Endothelial cell of umbilical vein (primary cell): ENCODE measurements around the gene CYP27A1. TPM values are rescaled to one million over a fixed set of nuclear protein-coding genes. Genes with fewer than 3 reads are reported as not detected.

ENCODE experiments used
- BruUV-seq: library from RNA; stranded (reverse); fragments of 400-500 nt; replicated peaks from 2 replicates; lab custom pipeline; 2021; lab: Mats Ljungman, UMichigan
- CTCF ChIA-PET: fragments of 300-600, 350-600 bp; sonication (Branson Sonifier 250); formaldehyde crosslinking; loops from one replicate; lab custom pipeline; 2021; ENCODE audit warnings: antibody characterized with exemption, inconsistent platforms; lab: Charles Lee
- POLR2A ChIA-PET: fragments of 300-600, 350-600 bp; sonication (Branson Sonifier 250); formaldehyde crosslinking; loops from one replicate; lab custom pipeline; 2021; ENCODE audit warnings: antibody characterized with exemption, inconsistent platforms; lab: Charles Lee
- DNase-seq: peaks from one replicate; pipeline ENCODE4 v3.0.0-alpha.2; 2011; ENCODE audit warnings: low read depth, low spot score
- FAIRE-seq: peaks from 2 replicates; lab custom pipeline; 2011; peaks lifted over from hg19 to GRCh38; lab: Jason Lieb, UNC
- H2AFZ ChIP-seq: 2 replicates; pipeline ENCODE4 v1.6.0; 2012; ENCODE audit warnings: low read depth, low read length, control low read depth, inconsistent platforms
- H3K27ac ChIP-seq: 2 replicates; pipeline ENCODE4 v1.5.1; 2011; ENCODE audit warnings: low read depth, mild to moderate bottlenecking, control low read depth, low read length, moderate library complexity; ENCODE audit not compliant: insufficient read depth
- H3K27me3 ChIP-seq, 2 experiments: 2 replicates each; pipeline versions ENCODE4 v1.6.0 to v1.6.1; 2011; ENCODE audit warnings: low read length in 2 of 2, mixed read lengths in 1 of 2; ENCODE audit not compliant: control insufficient read depth in 2 of 2, insufficient read depth in 2 of 2
- H3K36me3 ChIP-seq, 2 experiments: 2 replicates in 1 of 2; 3 replicates in 1 of 2; pipeline ENCODE4 v1.5.1; 2011; ENCODE audit warnings: low read length in 2 of 2, mild to moderate bottlenecking in 1 of 2, moderate library complexity in 1 of 2; ENCODE audit not compliant: control insufficient read depth in 2 of 2, insufficient read depth in 2 of 2; ENCODE audit errors: extremely low read depth in 1 of 2
- H3K4me1 ChIP-seq: 3 replicates; pipeline ENCODE4 v1.5.1; 2011; ENCODE audit warnings: mild to moderate bottlenecking, low read length; ENCODE audit not compliant: control insufficient read depth, insufficient read depth; ENCODE audit errors: extremely low read depth
- H3K4me2 ChIP-seq: 2 replicates; pipeline ENCODE4 v1.6.1; 2011; ENCODE audit warnings: low read length, control low read depth, mixed read lengths; ENCODE audit not compliant: insufficient read depth
- H3K4me3 ChIP-seq, 3 experiments: fragments of 200-600 bp in 1 of 3; sonication (generic), shearing (Covaris generic) in 1 of 3; replicated peaks in 1 of 3; 2 replicates each; pipeline ENCODE4 v1.5.1; 2011 to 2016; ENCODE audit warnings: control low read depth in 3 of 3, low read length in 3 of 3, mild to moderate bottlenecking in 2 of 3, inconsistent platforms in 1 of 3, low read depth in 1 of 3, moderate library complexity in 1 of 3; ENCODE audit not compliant: insufficient read depth in 1 of 3
- H3K79me2 ChIP-seq: 2 replicates; pipeline ENCODE4 v1.6.0; 2012; ENCODE audit warnings: low read length, inconsistent platforms; ENCODE audit not compliant: control insufficient read depth, insufficient read depth
- H3K9ac ChIP-seq: replicated peaks from 2 replicates; pipeline ENCODE3; 2011; ENCODE audit warnings: low read length, control low read depth; ENCODE audit not compliant: insufficient read depth; ENCODE audit errors: extremely low read depth
- H3K9me1 ChIP-seq: replicated peaks from 3 replicates; pipeline ENCODE4 v1.6.0; 2011; ENCODE audit warnings: mild to moderate bottlenecking, low read length; ENCODE audit not compliant: control insufficient read depth, insufficient read depth; ENCODE audit errors: extremely low read depth
- H3K9me3 ChIP-seq: replicated peaks from 2 replicates; pipeline ENCODE4 v1.5.1; 2012; ENCODE audit warnings: low read length, inconsistent platforms; ENCODE audit not compliant: control insufficient read depth, insufficient read depth
- H4K20me1 ChIP-seq: replicated peaks from 2 replicates; pipeline ENCODE3; 2011; ENCODE audit warnings: mild to moderate bottlenecking, low read length; ENCODE audit not compliant: control insufficient read depth, insufficient read depth; ENCODE audit errors: extremely low read depth
- CTCF ChIP-seq, 2 donors: IDR thresholded peaks; 1 replicate in 1 of 2; 2 replicates in 1 of 2; pipeline ENCODE4 v1.5.1; 2011; ENCODE audit warnings: low read length in 2 of 2, mild to moderate bottlenecking in 2 of 2, moderate library complexity in 2 of 2, control low read depth in 1 of 2, inconsistent platforms in 1 of 2, low read depth in 1 of 2; ENCODE audit not compliant: insufficient read depth in 1 of 2; ENCODE audit errors: extremely low read depth in 1 of 2
- EZH2 ChIP-seq: IDR thresholded peaks from 2 replicates; pipeline ENCODE4 v1.6.1; 2012; ENCODE audit warnings: borderline replicate concordance, low read depth, mild to moderate bottlenecking, moderate library complexity, low read length, inconsistent platforms; ENCODE audit not compliant: severe bottlenecking
- FOS ChIP-seq: IDR thresholded peaks from 2 replicates; pipeline ENCODE4 v1.6.1; 2011; ENCODE audit warnings: mild to moderate bottlenecking, low read length, moderate library complexity, borderline replicate concordance; ENCODE audit not compliant: insufficient read depth
- GATA2 ChIP-seq: IDR thresholded peaks from 2 replicates; pipeline ENCODE4 v1.7.0; 2011; ENCODE audit warnings: low read depth, mild to moderate bottlenecking, moderate library complexity, mixed read lengths, low read length; ENCODE audit not compliant: insufficient read length, insufficient read depth
- JUN ChIP-seq: IDR thresholded peaks from 2 replicates; pipeline ENCODE4 v1.6.1; 2011; ENCODE audit warnings: borderline replicate concordance, low read depth; ENCODE audit not compliant: insufficient read length, insufficient read depth
- MAX ChIP-seq: IDR thresholded peaks from 2 replicates; pipeline ENCODE4 v1.6.1; 2011; ENCODE audit not compliant: insufficient read depth, insufficient read length
- MYC ChIP-seq: IDR thresholded peaks from one replicate; pipeline ENCODE4 v1.6.1; 2011; ENCODE audit warnings: mild to moderate bottlenecking, low read depth, low read length
- POLR2A ChIP-seq: IDR thresholded peaks from 2 replicates; pipeline ENCODE4 v1.6.1; 2012; ENCODE audit warnings: low read depth, mild to moderate bottlenecking, control low read depth, low read length
- POLR2AphosphoS5 ChIP-seq: IDR thresholded peaks from 2 replicates; pipeline ENCODE4 v1.6.1; 2012; ENCODE audit warnings: low read depth, mild to moderate bottlenecking, control low read depth, low read length, moderate library complexity; ENCODE audit not compliant: insufficient read depth
- dilution Hi-C: fragments of 300-500 bp; cut with MboI; formaldehyde crosslinking; loops from one replicate; pipeline ENCODE4 v1.15.0; 2019; ENCODE audit warnings: low sequenced_read_pairs; ENCODE audit not compliant: extremely low pct_ligation_motif_present
- intact Hi-C: fragments of 100-400 bp; cut with micrococcal nuclease; formaldehyde crosslinking; loops from one replicate; pipeline ENCODE4 v1.10.0; 2022
- polyA plus RNA-seq, 4 experiments: library from polyadenylated mRNA; depleted of rRNA in 3 of 4; stranded (reverse) in 3 of 4; unstranded in 1 of 4; fragments of >200 nt; gene quantifications; 2 replicates each; pipeline versions ENCODE4 v1.2.1 to v1.2.3, GENCODE V29; 2011 to 2012; ENCODE audit warnings: missing spikeins in 1 of 4
- total RNA-seq: library from RNA; stranded (reverse); gene quantifications from 2 replicates; pipeline ENCODE4 v1.2.3, GENCODE V29; 2021

The CYP27A1 gene
- total and polyA plus RNA-seq, 2 donors (not counting 3 experiments of a cell fraction or from before 2014, with no cell fraction given): 15.1 to 34.9 TPM

GRCh38 chr2:218839430-218839829 lies 57.5 kb downstream of the CYP27A1 start:
- Histone ChIP-seq H3K9me1 (no peaks in the 10 kb centered on the region), H3K27ac (no peak overlapping the region), H3K4me3 (no peak overlapping the region), H3K4me1 (no peaks in the 10 kb centered on the region), H3K36me3 (no peaks in the 10 kb centered on the region), H3K9me3 (no peaks in the 10 kb centered on the region), H3K9ac (no peak overlapping the region), H3K79me2 (no peaks in the 10 kb centered on the region), H4K20me1 (no peaks in the 10 kb centered on the region), H3K27me3 (peaks cover 2 to 5% of the 10 kb centered on the region in 2 experiments), H2AFZ (no peak overlapping the region), H3K4me2 (no peak overlapping the region)
- TF ChIP-seq CTCF (IDR thresholded peaks at IDR 0.05; ENCODE audit: extremely low read depth in 1 of 2, insufficient read depth in 1 of 2, low read depth in 1 of 2, low read length in 2 of 2): no peak
- no peak for TF ChIP-seq EZH2
- no peak for TF ChIP-seq FOS
- no peak for TF ChIP-seq MYC
- peak; percentile 48 for FAIRE-seq
- no peak for DNase-seq
- no TSS peak for BruUV-seq
- ChIA-PET POLR2A (no interaction called here), CTCF (interaction anchor here (1.1 to 4.1 kb wide), 2 partner anchors 8 to 12 kb away, joined by 3 to 22 read pairs; no protein-coding TSS in a partner anchor)
- dilution Hi-C loops (no loop called here), intact Hi-C loops (no loop called here)

- intact Hi-C loops (no loop called here), dilution Hi-C loops (no loop called here)
- FAIRE-seq (no peak), DNase-seq (no peak)
- no peak overlapping the region for H3K27ac ChIP-seq
- H3K9ac ChIP-seq: no peak overlapping the region
- ChIA-PET CTCF (interaction anchor here (4.1 kb wide), 1 partner anchor 8 kb away, joined by 22 read pairs; no protein-coding TSS in a partner anchor), POLR2A (no interaction called here)
- H3K9me1 ChIP-seq: no peaks in the 10 kb centered on the region
- no peak for TF ChIP-seq POLR2A
- no peak for TF ChIP-seq POLR2AphosphoS5
- TF ChIP-seq JUN: no peak
- TF ChIP-seq GATA2: no peak
- TF ChIP-seq MAX: no peak
- no peak for TF ChIP-seq MYC
- no peak for TF ChIP-seq FOS
- TF ChIP-seq CTCF (IDR thresholded peaks at IDR 0.05; ENCODE audit: extremely low read depth in 1 of 2, insufficient read depth in 1 of 2, low read depth in 1 of 2, low read length in 2 of 2): no peak
- no peak for TF ChIP-seq EZH2
- no peak overlapping the region for H2AFZ ChIP-seq
- no peaks in the 10 kb centered on the region for H3K4me1 ChIP-seq
- no peaks in the 10 kb centered on the region for H3K9me3 ChIP-seq
- H3K27me3 ChIP-seq: peaks cover 2 to 5% of the 10 kb centered on the region in 2 experiments
- no peaks in the 10 kb centered on the region for H4K20me1 ChIP-seq
- no TSS peak for BruUV-seq
- H3K4me2 ChIP-seq: no peak overlapping the region
- no peaks in the 10 kb centered on the region for H3K36me3 ChIP-seq
- H3K4me3 ChIP-seq: no peak overlapping the region
- H3K79me2 ChIP-seq: no peaks in the 10 kb centered on the region
Observed at GRCh38 chr2:218839888-218840287, 57.9 kb downstream of the CYP27A1 start.
